ENCODE measurements around the gene NCAM2.

Gene NCAM2

GRCh38 chr21:20997636-20998455 is at the start of gene NCAM2:
NCAM2 (plus strand) TSS chr21:20998409.
- peak; percentile 63 to 93 (median 86) for DNase-seq
- intact Hi-C loops (cut with DNase I) = loop anchor here (2.0 kb wide), 1 partner anchor 105 kb away; no protein-coding TSS in a partner anchor

- DNase-seq = no peak
- intact Hi-C loops (cut with DNase I) = no loop called here
Observed at GRCh38 chr21:20949884-20950283, 48.3 kb upstream of the NCAM2 start.

GRCh38 chr21:20965816-20966215 is 32.4 kb upstream of the NCAM2 start:
- DNase-seq = no peak
- intact Hi-C loops (cut with DNase I) = no loop called here

- peak in 27 of 42 donors; percentile 3 to 66 (median 27) for DNase-seq
- intact Hi-C loops (cut with DNase I) = no loop called here
Observed at GRCh38 chr21:20968391-20968790, 29.8 kb upstream of the NCAM2 start.

DNA sequence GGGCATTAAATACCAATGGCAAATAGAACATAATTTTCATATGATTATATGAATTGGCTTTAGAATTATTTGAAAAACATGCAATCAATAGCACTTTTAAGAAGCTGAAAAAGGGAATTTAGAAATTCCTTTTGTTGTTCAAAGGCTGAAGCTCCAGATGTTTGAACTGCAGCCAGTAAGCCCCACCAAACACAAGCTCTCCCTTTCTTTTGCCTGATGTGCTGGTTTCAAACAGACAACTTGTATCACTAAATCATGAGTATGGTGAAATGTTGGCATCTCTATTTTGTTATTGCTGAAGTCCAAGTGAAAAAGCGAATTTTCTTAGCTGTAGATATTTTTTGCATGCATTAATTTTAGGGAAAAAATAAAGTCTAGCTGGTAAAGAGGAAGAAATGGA is 27.5 kb upstream of the NCAM2 start:
- intact Hi-C loops (cut with DNase I) = loop anchor here (5.0 to 10.0 kb wide), 2 partner anchors 68 to 166 kb away; no protein-coding TSS in a partner anchor
- peak in 35 of 42 donors; percentile 10 to 79 (median 56) for DNase-seq

DNA sequence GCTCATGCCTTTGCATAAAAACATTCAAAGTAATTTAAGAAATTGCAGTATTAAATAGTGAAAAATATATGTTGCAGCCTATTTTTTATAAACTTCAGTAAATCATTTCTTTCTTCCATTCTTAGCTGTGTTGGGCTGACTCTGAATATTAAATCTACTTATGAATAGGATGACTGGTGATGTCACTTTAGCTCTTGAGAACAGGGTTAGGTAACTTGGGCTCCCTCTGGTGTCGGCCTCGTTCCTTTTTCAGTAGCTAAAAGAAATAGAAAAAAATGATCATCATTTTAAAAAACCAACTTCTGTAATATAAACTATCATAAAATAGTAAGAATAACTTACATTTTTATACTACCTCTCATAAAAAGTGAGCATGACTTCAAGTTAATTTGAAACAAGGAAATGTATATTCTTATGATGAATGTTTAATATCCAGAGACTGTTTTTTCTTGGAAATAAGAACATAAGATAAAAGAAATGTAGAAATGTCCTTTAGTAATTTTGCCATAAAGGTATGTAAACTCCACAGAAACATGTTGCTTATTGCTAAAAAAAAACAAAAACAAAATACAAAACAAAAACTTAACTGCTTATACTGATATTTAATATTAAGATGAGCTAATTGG is 26.8 kb upstream of the NCAM2 start:
- DNase-seq = peak; percentile 44 to 95 (median 86)
- intact Hi-C loops (cut with DNase I) = loop anchor here (5.0 to 10.0 kb wide), 2 partner anchors 69 to 167 kb away; no protein-coding TSS in a partner anchor

DNA sequence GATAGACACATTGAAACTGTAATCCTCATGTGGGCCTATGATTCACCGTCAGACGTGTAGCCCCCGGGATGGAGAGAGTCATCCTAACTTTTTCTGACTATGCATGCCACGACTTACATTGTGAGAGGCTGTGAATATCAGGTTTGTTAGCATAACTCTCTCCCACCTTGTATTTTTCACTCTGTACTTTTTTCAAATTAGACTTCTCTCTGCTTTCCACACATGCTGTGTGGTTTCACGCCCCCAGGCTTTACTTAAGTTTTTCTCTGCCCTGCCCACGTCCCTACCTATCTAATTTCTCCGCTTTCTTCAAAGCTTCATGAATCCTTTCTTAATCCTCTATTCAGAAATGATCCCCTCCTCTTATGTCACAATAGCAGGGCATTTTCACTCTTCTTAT is 3.4 kb upstream of the NCAM2 start:
- intact Hi-C loops (cut with DNase I) = no loop called here
- DNase-seq = peak in 10 of 42 donors; percentile 20 to 55 (median 40)

- DNase-seq = peak in 5 of 42 donors; percentile 9 to 47 (median 26)
- intact Hi-C loops (cut with DNase I) = no loop called here
Observed at GRCh38 chr21:20996421-20997310, 1.5 kb upstream of the NCAM2 start.

DNA sequence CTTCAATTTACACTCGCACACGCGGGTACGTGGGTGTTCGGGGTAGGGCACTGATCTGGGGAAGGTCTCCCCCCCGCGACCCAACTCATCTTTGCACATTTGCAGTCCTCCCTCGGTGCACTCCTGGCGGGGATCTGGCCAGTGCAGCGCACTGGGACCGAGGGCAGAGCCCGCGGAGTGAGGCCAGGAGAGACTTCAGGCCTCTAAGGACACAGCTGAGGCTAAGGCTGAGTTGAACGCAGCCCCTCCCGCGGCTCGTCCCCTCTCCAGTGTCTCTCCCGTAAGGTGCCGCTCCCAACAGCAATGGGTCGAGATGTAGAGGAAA is 936 bp upstream of the NCAM2 start:
- peak in 38 of 42 donors; percentile 14 to 70 (median 49) for DNase-seq
- intact Hi-C loops (cut with DNase I) = no loop called here

GRCh38 chr21:20998456-20998789 is 214 bp downstream of the NCAM2 start:
- intact Hi-C loops (cut with DNase I) = loop anchor here (2.0 kb wide), 1 partner anchor 104 kb away; no protein-coding TSS in a partner anchor
- no peak for DNase-seq

- no peak for DNase-seq
- intact Hi-C loops (cut with DNase I) = loop anchor here (2.0 kb wide), 1 partner anchor 104 kb away; no protein-coding TSS in a partner anchor
Observed at GRCh38 chr21:20998886-20999285, 677 bp downstream of the NCAM2 start.

GRCh38 chr21:20999659-21000058 is 1.4 kb downstream of the NCAM2 start:
- intact Hi-C loops (cut with DNase I) = loop anchor here (2.0 to 10.0 kb wide), 3 partner anchors 103 to 925 kb away; no protein-coding TSS in a partner anchor
- DNase-seq = peak in 40 of 42 donors; percentile 4 to 88 (median 68)

DNA sequence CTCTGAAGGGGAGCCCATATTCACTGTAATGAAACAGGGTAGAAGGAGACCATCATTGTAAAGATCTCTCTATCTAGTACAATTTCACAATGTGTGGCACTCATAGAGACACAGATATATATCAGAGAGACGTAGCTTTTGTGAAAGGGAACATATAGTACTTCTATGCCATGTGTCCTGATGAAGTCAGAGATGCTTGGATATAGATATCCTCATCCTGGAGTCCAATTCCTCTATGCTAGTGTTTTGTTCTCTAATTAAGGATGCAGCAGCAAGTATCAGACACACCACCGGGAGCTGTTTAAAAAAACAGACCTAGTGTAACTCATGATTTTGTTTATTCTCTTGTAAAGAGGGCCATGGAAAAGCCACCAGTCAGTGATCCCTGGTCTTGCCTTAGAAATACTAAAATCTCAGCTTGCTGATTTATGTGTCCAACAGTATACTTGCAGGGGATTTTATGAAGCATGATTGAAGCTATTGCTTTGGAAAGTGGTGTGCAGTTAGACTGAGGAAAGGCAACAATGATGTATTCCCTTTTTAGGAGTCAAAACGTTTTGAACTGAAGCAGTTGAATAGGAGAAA is 2.5 kb downstream of the NCAM2 start:
- no peak for DNase-seq
- intact Hi-C loops (cut with DNase I) = loop anchor here (10.0 kb wide), 2 partner anchors 374 to 924 kb away; no protein-coding TSS in a partner anchor

DNA sequence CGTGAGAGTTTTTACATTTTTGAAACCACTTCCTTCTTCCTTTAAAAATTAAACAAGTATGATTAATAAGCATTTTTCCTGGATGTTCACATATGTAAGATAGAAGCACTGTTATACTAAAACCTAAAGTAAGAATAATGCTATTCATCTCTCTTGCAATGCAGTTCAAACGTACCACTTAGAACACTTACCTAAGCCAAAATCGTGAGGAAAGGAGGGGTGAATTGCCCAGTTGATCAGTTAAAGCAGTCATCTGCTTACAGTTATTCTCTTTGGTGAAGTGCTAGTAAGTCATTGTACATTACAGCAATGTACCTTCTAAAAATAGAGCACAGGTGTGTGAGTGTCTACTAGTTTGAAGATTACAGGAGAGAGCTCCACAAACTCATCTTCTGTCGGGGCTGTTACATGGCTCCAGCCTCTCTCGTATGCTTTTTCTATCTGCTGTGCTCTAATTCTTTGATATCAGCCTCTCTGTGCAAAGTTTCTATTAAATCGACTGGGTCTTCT is 3.4 kb downstream of the NCAM2 start:
- intact Hi-C loops (cut with DNase I) = loop anchor here (10.0 kb wide), 2 partner anchors 373 to 923 kb away; no protein-coding TSS in a partner anchor

GRCh38 chr21:21002153-21002552 is 3.9 kb downstream of the NCAM2 start:
- DNase-seq = no peak
- intact Hi-C loops (cut with DNase I) = loop anchor here (10.0 kb wide), 2 partner anchors 373 to 923 kb away; no protein-coding TSS in a partner anchor

More for the DNA sequence above, 3.4 kb downstream of the NCAM2 start:
- no peak for DNase-seq

DNA sequence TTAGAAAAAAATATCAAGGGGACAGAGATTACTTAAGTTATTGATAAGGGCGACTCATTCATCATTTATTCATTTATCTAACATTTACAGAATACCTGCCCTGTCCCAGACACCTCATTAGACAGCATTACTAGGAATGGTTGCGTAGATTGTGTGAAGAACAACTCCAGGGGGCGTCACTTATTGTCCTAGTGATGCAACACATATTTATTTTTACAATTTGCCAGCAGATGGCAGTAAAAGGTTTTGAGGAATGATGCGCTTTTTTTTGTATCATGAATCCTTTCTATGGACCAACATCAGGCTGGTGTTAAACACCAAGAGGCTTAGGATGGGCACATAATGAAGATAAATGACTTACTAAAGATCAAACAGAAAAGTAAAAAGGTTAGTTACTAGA is 5.5 kb downstream of the NCAM2 start:
- peak in 1 of 42 donors; percentile 13 for DNase-seq
- intact Hi-C loops (cut with DNase I) = loop anchor here (10.0 kb wide), 2 partner anchors 371 to 921 kb away; no protein-coding TSS in a partner anchor

DNA sequence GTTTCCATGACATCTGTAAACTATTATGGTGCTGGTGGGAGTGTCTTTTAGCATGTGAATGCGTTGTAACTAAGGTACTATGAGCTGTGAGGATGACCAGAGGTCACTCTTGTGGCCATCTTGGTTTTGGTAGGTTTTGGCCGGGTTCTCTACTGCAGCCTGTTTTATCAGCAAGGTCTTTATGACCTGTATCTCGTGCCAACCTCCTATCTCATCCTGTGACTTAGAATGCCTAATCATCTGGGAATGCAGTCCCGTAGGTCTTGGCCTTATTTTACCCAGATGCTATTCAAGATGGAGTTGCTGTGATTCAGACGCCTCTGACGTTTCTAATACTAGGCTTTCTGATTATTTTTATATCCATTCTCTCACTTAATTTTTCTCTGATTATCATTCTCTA is 9.4 kb downstream of the NCAM2 start:
- no peak for DNase-seq
- intact Hi-C loops (cut with DNase I) = loop anchor here (10.0 kb wide), 2 partner anchors 367 to 917 kb away; no protein-coding TSS in a partner anchor

DNA sequence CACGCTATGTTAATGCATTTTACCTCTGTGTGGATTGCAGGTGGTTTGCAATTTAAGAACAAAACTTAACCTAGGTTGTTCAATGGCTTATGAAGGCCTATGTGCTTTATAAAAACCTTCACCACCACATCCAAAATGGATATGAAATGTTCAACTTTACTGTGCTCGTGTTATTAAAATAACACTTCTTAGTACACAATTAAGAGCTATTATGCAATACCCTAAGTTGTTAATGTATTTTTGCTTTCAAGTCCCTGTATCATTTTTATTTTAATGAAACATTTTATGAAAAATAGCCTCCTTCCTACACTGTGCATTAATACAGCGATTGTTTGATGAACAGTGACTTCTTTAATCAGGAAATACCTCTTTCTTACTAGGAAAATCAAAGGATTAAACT is 12.0 kb downstream of the NCAM2 start:
- intact Hi-C loops (cut with DNase I) = no loop called here

More for the DNA sequence above, 12.0 kb downstream of the NCAM2 start:
- DNase-seq = no peak

Measured in head of caudate nucleus (tissue), 42 donors.